K562 (cell line): ENCODE measurements around the gene SLC2A14.

Experiments
- BRD4 ChIP-seq: fragments of 200-600 bp; sonication (generic); IDR thresholded peaks from 2 replicates; pipeline ENCODE4 v1.6.1; 2017; ENCODE audit warnings: inconsistent platforms
- BRF2 ChIP-seq: IDR thresholded peaks from 3 replicates; pipeline ENCODE4 v1.6.1; 2011; ENCODE audit warnings: borderline replicate concordance, mild to moderate bottlenecking; ENCODE audit not compliant: insufficient read length, insufficient read depth
- CTCF ChIP-seq, 3 experiments: IDR thresholded peaks in 2 of 3; conservative IDR thresholded peaks in 1 of 3; 2 replicates each; pipeline ENCODE4 v1.5.1; 2011 to 2012; ENCODE audit warnings: low read length in 3 of 3, mild to moderate bottlenecking in 3 of 3, control low read depth in 2 of 3, improper control_type of control experiment in 1 of 3, inconsistent platforms in 1 of 3, low read depth in 1 of 3, mixed read lengths in 1 of 3, moderate library complexity in 1 of 3; ENCODE audit not compliant: insufficient read depth in 2 of 3
- ELF1 ChIP-seq: fragments of 200-800 bp; sonication (Bioruptor generic); IDR thresholded peaks from 2 replicates; pipeline ENCODE4 v1.6.1; 2016; ENCODE audit warnings: missing genetic modification characterization, missing compliant biosample characterization
- MAFK ChIP-seq: IDR thresholded peaks from 2 replicates; pipeline ENCODE4 v1.6.1; 2011; ENCODE audit warnings: low read length, improper control_type of control experiment
- NFE2L1 ChIP-seq: fragments of 450-650 bp; IDR thresholded peaks from 2 replicates; pipeline ENCODE4 v1.6.1; 2016; ENCODE audit warnings: missing genetic modification characterization, low read depth, mild to moderate bottlenecking, missing compliant biosample characterization, moderate library complexity, borderline replicate concordance
- NRF1 ChIP-seq, 2 experiments: fragments of 450-650 bp; IDR thresholded peaks in 1 of 2; conservative IDR thresholded peaks in 1 of 2; 2 replicates each; pipeline ENCODE4 v1.6.1; 2014; ENCODE audit warnings: mild to moderate bottlenecking in 2 of 2
- POLR2A ChIP-seq: fragments of 450-650 bp; conservative IDR thresholded peaks from 2 replicates; pipeline ENCODE4 v1.6.1; 2016
- POLR2AphosphoS5 ChIP-seq: IDR thresholded peaks from 2 replicates; pipeline ENCODE4 v1.6.1; 2011; ENCODE audit warnings: mild to moderate bottlenecking, low read depth, low read length, moderate library complexity; ENCODE audit not compliant: control insufficient read depth, insufficient read depth
- VEZF1 ChIP-seq: fragments of 200-800 bp; sonication (Bioruptor generic); IDR thresholded peaks from 2 replicates; pipeline ENCODE4 v1.6.1; 2017; ENCODE audit warnings: missing genetic modification characterization, missing compliant biosample characterization

- TF ChIP-seq NFE2L1 (tag) = no peak
- TF ChIP-seq VEZF1 (CRISPR knock-in tag) = no peak
- TF ChIP-seq POLR2A = no peak
- no peak for TF ChIP-seq MAFK
- TF ChIP-seq ELF1 (tag) = no peak
- TF ChIP-seq POLR2AphosphoS5 = no peak
- no peak for TF ChIP-seq NRF1 (conservative IDR thresholded peaks at IDR 0.05 in 1 of 2, IDR thresholded peaks at IDR 0.05 in 1 of 2)
- TF ChIP-seq BRF2 = no peak
- TF ChIP-seq CTCF (IDR thresholded peaks at IDR 0.05 in 2 of 3, conservative IDR thresholded peaks at IDR 0.05 in 1 of 3; ENCODE audit: insufficient read depth in 2 of 3, low read depth in 1 of 3, low read length in 3 of 3) = no peak
- TF ChIP-seq BRD4 = no peak
Measured at GRCh38 chr12:7833831-7834230, 38.9 kb downstream of the SLC2A14 start.
